SK-N-SH (cell line): ENCODE data around the gene LARGE1. TPM values are rescaled to one million over a fixed set of nuclear protein-coding genes. Genes with fewer than 3 reads are reported as not detected.

ENCODE experiments used
- CTCF ChIA-PET: fragments of 300-600, 350-600 bp; formaldehyde crosslinking; extraction: SDS; loops from one replicate; lab custom pipeline; 2021; lab: Yijun Ruan, JAX
- POLR2A ChIA-PET: fragments of 350-600 bp; sonication (Branson Sonifier 250); formaldehyde crosslinking; extraction: SDS; loops from one replicate; lab custom pipeline; 2020; ENCODE audit warnings: antibody characterized with exemption, inconsistent platforms; lab: Yijun Ruan, JAX
- DNase-seq: peaks from one replicate; pipeline ENCODE4 v3.0.0; 2012
- H2AFZ ChIP-seq: fragments of 200-600 bp; sonication (generic); 2 replicates; pipeline ENCODE4 v1.8.1; 2016; ENCODE audit warnings: antibody characterized with exemption, mild to moderate bottlenecking, low read depth
- H3F3A ChIP-seq: fragments of 200-600 bp; sonication (generic); replicated peaks from 2 replicates; pipeline ENCODE3; 2016; ENCODE audit warnings: antibody characterized with exemption, mild to moderate bottlenecking; ENCODE audit not compliant: insufficient read depth
- H3K27ac ChIP-seq, 2 experiments: fragments of 200-500 bp in 1 of 2; fragments of 200-600 bp in 1 of 2; sonication (Bioruptor generic) in 1 of 2; sonication (generic), shearing (Covaris generic) in 1 of 2; 2 replicates each; pipeline versions ENCODE4 v1.5.1 to v1.6.1; 2014 to 2016; ENCODE audit warnings: low read depth in 2 of 2, inconsistent platforms in 1 of 2, low read length in 1 of 2, mild to moderate bottlenecking in 1 of 2, mixed read lengths in 1 of 2
- H3K27me3 ChIP-seq: fragments of 200-600 bp; sonication (generic), shearing (Covaris generic); 2 replicates; pipeline ENCODE4 v1.6.1; 2016; ENCODE audit warnings: mixed run types; ENCODE audit not compliant: insufficient read depth
- H3K36me3 ChIP-seq, 2 experiments: fragments of 200-500 bp in 1 of 2; fragments of 200-600 bp in 1 of 2; sonication (Bioruptor generic) in 1 of 2; sonication (generic) in 1 of 2; replicated peaks in 1 of 2; 2 replicates each; pipeline versions ENCODE3 to v1.5.1; 2014 to 2016; ENCODE audit warnings: low read length in 1 of 2, mild to moderate bottlenecking in 1 of 2; ENCODE audit not compliant: insufficient read depth in 2 of 2, control insufficient read depth in 1 of 2
- H3K4me1 ChIP-seq, 2 experiments: fragments of 200-500 bp in 1 of 2; fragments of 200-600 bp in 1 of 2; sonication (Bioruptor generic) in 1 of 2; sonication (generic), shearing (Covaris generic) in 1 of 2; 2 replicates each; pipeline versions ENCODE4 v1.5.1 to v1.6.1; 2014 to 2016; ENCODE audit warnings: low read depth in 1 of 2, low read length in 1 of 2, mixed run types in 1 of 2; ENCODE audit not compliant: insufficient read depth in 2 of 2, control insufficient read depth in 1 of 2
- H3K4me2 ChIP-seq: fragments of 200-600 bp; sonication (generic), shearing (Covaris generic); 2 replicates; pipeline ENCODE4 v1.6.1; 2017; ENCODE audit warnings: mixed run types
- H3K4me3 ChIP-seq, 2 experiments: fragments of 200-500 bp in 1 of 2; fragments of 200-600 bp in 1 of 2; sonication (Bioruptor generic) in 1 of 2; sonication (generic), shearing (Covaris generic) in 1 of 2; 2 replicates each; pipeline versions ENCODE4 v1.5.1 to v1.8.1; 2014 to 2016; ENCODE audit warnings: low read depth in 2 of 2, inconsistent platforms in 1 of 2, low read length in 1 of 2, mild to moderate bottlenecking in 1 of 2, mixed read lengths in 1 of 2, moderate library complexity in 1 of 2
- H3K79me2 ChIP-seq: fragments of 200-600 bp; sonication (generic); 2 replicates; pipeline ENCODE4 v1.8.1; 2017; ENCODE audit warnings: mild to moderate bottlenecking; ENCODE audit not compliant: insufficient read depth
- H3K9ac ChIP-seq: fragments of 200-600 bp; sonication (generic); 2 replicates; pipeline ENCODE4 v1.6.1; 2017; ENCODE audit warnings: mixed run types
- H3K9me2 ChIP-seq: fragments of 200-600 bp; sonication (generic); 2 replicates; pipeline ENCODE4 v1.6.1; 2017; ENCODE audit warnings: mixed run types
- H3K9me3 ChIP-seq: fragments of 200-600 bp; sonication (generic); 2 replicates; pipeline ENCODE4 v1.6.1; 2017; ENCODE audit warnings: mixed run types, mild to moderate bottlenecking, moderate library complexity
- H4K20me1 ChIP-seq: fragments of 200-600 bp; sonication (generic); 2 replicates; pipeline ENCODE4 v1.6.1; 2017; ENCODE audit warnings: mild to moderate bottlenecking, mixed run types; ENCODE audit not compliant: insufficient read depth
- EP300 ChIP-seq, 2 experiments: IDR thresholded peaks; 2 replicates each; pipeline versions ENCODE4 v1.4.0 to v1.6.1; 2012; ENCODE audit warnings: borderline replicate concordance in 1 of 2, low read depth in 1 of 2, low read length in 1 of 2
- FOSL2 ChIP-seq: IDR thresholded peaks from 2 replicates; pipeline ENCODE4 v1.4.0; 2012; ENCODE audit warnings: low read depth, mild to moderate bottlenecking, moderate library complexity, borderline replicate concordance
- FOXJ3 ChIP-seq: sonication (generic); formaldehyde crosslinking; IDR thresholded peaks from 2 replicates; pipeline ENCODE4 v1.5.1; 2020; ENCODE audit warnings: mild to moderate bottlenecking, missing genetic modification reagents
- JUND ChIP-seq: IDR thresholded peaks from 2 replicates; pipeline ENCODE4 v1.4.0; 2012
- MEF2A ChIP-seq: IDR thresholded peaks from 2 replicates; pipeline ENCODE4 v1.4.0; 2012; ENCODE audit warnings: low read depth, borderline replicate concordance
- NFIC ChIP-seq: IDR thresholded peaks from 2 replicates; pipeline ENCODE4 v1.4.0; 2012; ENCODE audit warnings: borderline replicate concordance
- NRF1 ChIP-seq: IDR thresholded peaks from 2 replicates; pipeline ENCODE4 v1.6.1; 2012; ENCODE audit warnings: low read depth, mild to moderate bottlenecking, low read length
- RAD21 ChIP-seq: IDR thresholded peaks from 2 replicates; pipeline ENCODE4 v1.6.1; 2012; ENCODE audit warnings: mild to moderate bottlenecking, low read length
- RFX5 ChIP-seq: IDR thresholded peaks from 2 replicates; pipeline ENCODE4 v1.6.1; 2012; ENCODE audit warnings: mild to moderate bottlenecking, improper control_type of control experiment, low read length
- SIN3A ChIP-seq: IDR thresholded peaks from 2 replicates; pipeline ENCODE4 v1.6.1; 2012; ENCODE audit warnings: low read depth, mild to moderate bottlenecking, low read length, moderate library complexity, borderline replicate concordance
- TCF12 ChIP-seq: IDR thresholded peaks from 2 replicates; pipeline ENCODE4 v1.4.0; 2012
- YY1 ChIP-seq: IDR thresholded peaks from 2 replicates; pipeline ENCODE4 v1.4.0; 2012; ENCODE audit warnings: low read depth, mild to moderate bottlenecking
- WGBS: methylation state at CpG from one replicate; pipeline ENCODE4 v1.1.6; 2017; ENCODE audit warnings: low lambda C conversion rate; 5-methylcytosine and 5-hydroxymethylcytosine counted together
- polyA plus RNA-seq, 3 experiments: library from polyadenylated mRNA; depleted of rRNA; stranded (reverse); fragments of >200 nt; gene quantifications; 2 replicates each; pipeline ENCODE4 v1.2.3, GENCODE V29; 2012
- TF ChIP-seq, protein P1 (sequence below): fragments of 200-600 bp; sonication (generic); IDR thresholded peaks from 2 replicates; pipeline ENCODE4 v1.6.1; 2017; ENCODE audit warnings: antibody characterized with exemption, mild to moderate bottlenecking, moderate library complexity
- TF ChIP-seq, protein P2 (sequence below): IDR thresholded peaks from 2 replicates; pipeline ENCODE4; 2012
- TF ChIP-seq, protein P3 (sequence below): fragments of 150-350 bp; IDR thresholded peaks from 2 replicates; pipeline ENCODE4 v1.6.1; 2016; ENCODE audit warnings: mild to moderate bottlenecking, low read depth, low read length

Gene LARGE1
- polyA plus RNA-seq, 1 of the 3 experiments (the other 2 are of a cell fraction), result 1.1 TPM

DNA sequence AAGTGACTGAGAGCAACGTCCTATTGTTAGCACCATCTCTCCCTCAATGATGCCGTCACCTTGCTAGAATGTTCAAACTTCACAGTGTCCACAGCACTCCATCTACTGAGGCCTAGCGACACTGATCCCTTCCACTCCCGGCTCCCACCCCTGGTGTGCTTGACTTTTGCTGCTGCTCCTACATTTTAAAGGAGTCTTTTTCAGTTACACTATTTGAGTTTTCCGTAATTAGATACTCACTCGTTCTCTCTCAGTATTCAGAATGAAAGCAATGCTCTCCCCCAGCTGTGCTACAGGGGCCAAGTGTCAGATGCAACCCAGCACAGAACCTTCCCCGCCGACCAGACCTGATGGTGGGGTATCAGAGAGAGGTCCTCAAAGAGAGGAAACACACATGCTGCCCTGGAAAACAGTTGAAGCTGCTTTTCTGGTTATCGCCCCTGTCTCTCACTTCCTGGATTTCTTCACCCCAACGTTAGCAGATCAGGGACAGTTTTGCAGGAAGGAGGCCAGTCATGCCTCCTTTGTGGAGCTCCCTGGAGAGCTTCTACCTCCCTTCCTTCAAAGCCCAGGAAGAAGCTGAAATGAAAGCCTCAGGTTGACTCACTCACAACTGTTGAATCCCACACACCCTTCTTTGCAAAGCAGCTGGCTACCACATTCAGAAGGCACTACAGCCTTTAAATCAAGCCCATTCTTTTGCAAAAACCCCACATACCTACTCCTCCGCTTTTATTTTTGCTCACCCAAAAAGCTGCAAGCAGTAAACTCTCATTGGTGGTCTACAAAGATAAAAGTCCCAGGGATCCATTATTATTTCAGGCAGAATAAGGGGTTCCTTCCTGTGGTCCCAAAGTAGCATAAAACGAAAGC lies 23.5 kb downstream of the LARGE1 start:
- Histone ChIP-seq H3F3A (no peaks in the 10 kb centered on the region), H3K9ac (no peak overlapping the region), H3K27ac (no peak overlapping the region), H3K4me1 (peaks cover 0 to 4% of the 10 kb centered on the region in 2 experiments; a peak in 1 of 4 replicates), H3K4me3 (no peak overlapping the region), H2AFZ (no peak overlapping the region), H3K4me2 (no peak overlapping the region), H3K79me2 (no peaks in the 10 kb centered on the region), H3K27me3 (no peaks in the 10 kb centered on the region), H3K36me3 (no peaks in the 10 kb centered on the region), H3K9me2 (no peaks in the 10 kb centered on the region), H4K20me1 (no peaks in the 10 kb centered on the region), H3K9me3 (no peaks in the 10 kb centered on the region)
- DNase-seq, result no peak
- 57% methylated on average over 10 of the region's 12 CpGs for WGBS
- POLR2A ChIA-PET, result no interaction called here
- TF ChIP-seq JUND (no peak), NRF1 (no peak), MEF2A (no peak)
- CTCF ChIA-PET, result no interaction called here

- Histone ChIP-seq H3K4me2 (no peak overlapping the region), H4K20me1 (no peaks in the 10 kb centered on the region), H3K9me3 (no peaks in the 10 kb centered on the region), H3K4me1 (peaks cover 0 to 4% of the 10 kb centered on the region in 2 experiments; a peak in 1 of 4 replicates), H3K36me3 (no peaks in the 10 kb centered on the region), H2AFZ (no peak overlapping the region), H3K9ac (no peak overlapping the region), H3F3A (no peaks in the 10 kb centered on the region), H3K27ac (no peak overlapping the region), H3K27me3 (no peaks in the 10 kb centered on the region), H3K4me3 (no peak overlapping the region), H3K9me2 (no peaks in the 10 kb centered on the region), H3K79me2 (no peaks in the 10 kb centered on the region)
- POLR2A ChIA-PET, result no interaction called here
- 33% methylated on average over 3 of the region's 3 CpGs for WGBS
- CTCF ChIA-PET, result no interaction called here
- no peak for DNase-seq
- no peak for TF ChIP-seq TCF12
- no peak for TF ChIP-seq FOXJ3 (CRISPR knock-in tag)
- TF ChIP-seq, protein P1, sequence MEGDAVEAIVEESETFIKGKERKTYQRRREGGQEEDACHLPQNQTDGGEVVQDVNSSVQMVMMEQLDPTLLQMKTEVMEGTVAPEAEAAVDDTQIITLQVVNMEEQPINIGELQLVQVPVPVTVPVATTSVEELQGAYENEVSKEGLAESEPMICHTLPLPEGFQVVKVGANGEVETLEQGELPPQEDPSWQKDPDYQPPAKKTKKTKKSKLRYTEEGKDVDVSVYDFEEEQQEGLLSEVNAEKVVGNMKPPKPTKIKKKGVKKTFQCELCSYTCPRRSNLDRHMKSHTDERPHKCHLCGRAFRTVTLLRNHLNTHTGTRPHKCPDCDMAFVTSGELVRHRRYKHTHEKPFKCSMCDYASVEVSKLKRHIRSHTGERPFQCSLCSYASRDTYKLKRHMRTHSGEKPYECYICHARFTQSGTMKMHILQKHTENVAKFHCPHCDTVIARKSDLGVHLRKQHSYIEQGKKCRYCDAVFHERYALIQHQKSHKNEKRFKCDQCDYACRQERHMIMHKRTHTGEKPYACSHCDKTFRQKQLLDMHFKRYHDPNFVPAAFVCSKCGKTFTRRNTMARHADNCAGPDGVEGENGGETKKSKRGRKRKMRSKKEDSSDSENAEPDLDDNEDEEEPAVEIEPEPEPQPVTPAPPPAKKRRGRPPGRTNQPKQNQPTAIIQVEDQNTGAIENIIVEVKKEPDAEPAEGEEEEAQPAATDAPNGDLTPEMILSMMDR, result no peak
- no peak for TF ChIP-seq FOSL2
- no peak for TF ChIP-seq MEF2A
- TF ChIP-seq NFIC, result no peak
- TF ChIP-seq EP300 (IDR thresholded peaks at IDR 0.05; ENCODE audit: borderline replicate concordance in 1 of 2, low read depth in 1 of 2, low read length in 1 of 2), result no peak
Measured at GRCh38 chr22:33896154-33896553, 24.1 kb downstream of the LARGE1 start.

- no peak overlapping the region for H3K4me3 ChIP-seq
- no peaks in the 10 kb centered on the region for H3F3A ChIP-seq
- no peaks in the 10 kb centered on the region for H3K9me2 ChIP-seq
- no peaks in the 10 kb centered on the region for H4K20me1 ChIP-seq
- no peaks in the 10 kb centered on the region for H3K36me3 ChIP-seq
- WGBS, result 50% methylated on average over 1 of the region's 2 CpGs
- no peaks in the 10 kb centered on the region for H3K9me3 ChIP-seq
- H3K79me2 ChIP-seq, result no peaks in the 10 kb centered on the region
- no peak overlapping the region for H3K4me2 ChIP-seq
- CTCF ChIA-PET, result no interaction called here
- H3K27ac ChIP-seq, result no peak overlapping the region
- no peaks in the 10 kb centered on the region for H3K27me3 ChIP-seq
- peaks cover 0 to 4% of the 10 kb centered on the region in 2 experiments; a peak in 1 of 4 replicates for H3K4me1 ChIP-seq
- POLR2A ChIA-PET, result no interaction called here
- H3K9ac ChIP-seq, result no peak overlapping the region
- DNase-seq, result no peak
- H2AFZ ChIP-seq, result no peak overlapping the region
- TF ChIP-seq, protein P1, result no peak
- TF ChIP-seq RFX5 (no peak), RAD21 (no peak), SIN3A (no peak), YY1 (no peak), FOSL2 (no peak)
- TF ChIP-seq, protein P2, sequence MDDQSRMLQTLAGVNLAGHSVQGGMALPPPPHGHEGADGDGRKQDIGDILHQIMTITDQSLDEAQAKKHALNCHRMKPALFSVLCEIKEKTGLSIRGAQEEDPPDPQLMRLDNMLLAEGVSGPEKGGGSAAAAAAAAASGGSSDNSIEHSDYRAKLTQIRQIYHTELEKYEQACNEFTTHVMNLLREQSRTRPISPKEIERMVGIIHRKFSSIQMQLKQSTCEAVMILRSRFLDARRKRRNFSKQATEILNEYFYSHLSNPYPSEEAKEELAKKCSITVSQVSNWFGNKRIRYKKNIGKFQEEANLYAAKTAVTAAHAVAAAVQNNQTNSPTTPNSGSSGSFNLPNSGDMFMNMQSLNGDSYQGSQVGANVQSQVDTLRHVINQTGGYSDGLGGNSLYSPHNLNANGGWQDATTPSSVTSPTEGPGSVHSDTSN, result no peak
- TF ChIP-seq, protein P3, sequence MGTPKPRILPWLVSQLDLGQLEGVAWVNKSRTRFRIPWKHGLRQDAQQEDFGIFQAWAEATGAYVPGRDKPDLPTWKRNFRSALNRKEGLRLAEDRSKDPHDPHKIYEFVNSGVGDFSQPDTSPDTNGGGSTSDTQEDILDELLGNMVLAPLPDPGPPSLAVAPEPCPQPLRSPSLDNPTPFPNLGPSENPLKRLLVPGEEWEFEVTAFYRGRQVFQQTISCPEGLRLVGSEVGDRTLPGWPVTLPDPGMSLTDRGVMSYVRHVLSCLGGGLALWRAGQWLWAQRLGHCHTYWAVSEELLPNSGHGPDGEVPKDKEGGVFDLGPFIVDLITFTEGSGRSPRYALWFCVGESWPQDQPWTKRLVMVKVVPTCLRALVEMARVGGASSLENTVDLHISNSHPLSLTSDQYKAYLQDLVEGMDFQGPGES, result no peak
Measured at GRCh38 chr22:33895444-33895843, 24.8 kb downstream of the LARGE1 start.
